Middle frontal gyrus (tissue), 1 donor: Measurements from ENCODE around the gene MACC1.

Experiments used
- DNase-seq: peaks from one replicate; pipeline ENCODE4 v3.0.0-alpha.2; 2015; ENCODE audit warnings: low spot score; ENCODE audit errors: extremely low spot score

MACC1 gene

GRCh38 chr7:20217193-20217948 is at the start of gene MACC1:
MACC1 (minus strand) TSS chr7:20217384; CDS start chr7:20161862, 55,522 bp downstream.
- DNase-seq, result no peak

- no peak for DNase-seq
Observed at GRCh38 chr7:20264623-20265022, 47.4 kb upstream of the MACC1 start.

DNA sequence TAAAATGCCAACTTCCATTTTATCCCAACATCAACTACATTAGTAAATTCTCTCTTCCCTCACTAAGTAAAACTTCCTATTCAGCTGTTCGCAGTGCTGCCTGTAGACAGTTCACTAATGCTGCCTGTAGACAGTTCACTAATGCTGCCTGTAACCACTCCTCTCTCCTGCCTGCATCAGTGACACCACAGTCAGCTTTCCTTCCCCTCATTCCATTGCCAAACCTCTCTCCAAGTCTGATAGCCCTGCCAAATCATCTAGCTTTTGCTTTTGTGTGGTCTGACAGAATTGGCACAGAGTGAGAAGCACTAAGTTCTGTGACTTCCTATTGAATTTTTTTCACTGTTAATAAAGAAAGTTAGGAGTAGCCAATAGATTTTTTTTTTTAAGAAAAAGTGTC is 43.0 kb upstream of the MACC1 start:
- no peak for DNase-seq

- no peak for DNase-seq
Observed at GRCh38 chr7:20257212-20257611, 40.0 kb upstream of the MACC1 start.

GRCh38 chr7:20249920-20250319 is 32.7 kb upstream of the MACC1 start:
- no peak for DNase-seq

- DNase-seq, result no peak
Observed at GRCh38 chr7:20249376-20249775, 32.2 kb upstream of the MACC1 start.

- no peak for DNase-seq
Observed at GRCh38 chr7:20246236-20246635, 29.1 kb upstream of the MACC1 start.

DNA sequence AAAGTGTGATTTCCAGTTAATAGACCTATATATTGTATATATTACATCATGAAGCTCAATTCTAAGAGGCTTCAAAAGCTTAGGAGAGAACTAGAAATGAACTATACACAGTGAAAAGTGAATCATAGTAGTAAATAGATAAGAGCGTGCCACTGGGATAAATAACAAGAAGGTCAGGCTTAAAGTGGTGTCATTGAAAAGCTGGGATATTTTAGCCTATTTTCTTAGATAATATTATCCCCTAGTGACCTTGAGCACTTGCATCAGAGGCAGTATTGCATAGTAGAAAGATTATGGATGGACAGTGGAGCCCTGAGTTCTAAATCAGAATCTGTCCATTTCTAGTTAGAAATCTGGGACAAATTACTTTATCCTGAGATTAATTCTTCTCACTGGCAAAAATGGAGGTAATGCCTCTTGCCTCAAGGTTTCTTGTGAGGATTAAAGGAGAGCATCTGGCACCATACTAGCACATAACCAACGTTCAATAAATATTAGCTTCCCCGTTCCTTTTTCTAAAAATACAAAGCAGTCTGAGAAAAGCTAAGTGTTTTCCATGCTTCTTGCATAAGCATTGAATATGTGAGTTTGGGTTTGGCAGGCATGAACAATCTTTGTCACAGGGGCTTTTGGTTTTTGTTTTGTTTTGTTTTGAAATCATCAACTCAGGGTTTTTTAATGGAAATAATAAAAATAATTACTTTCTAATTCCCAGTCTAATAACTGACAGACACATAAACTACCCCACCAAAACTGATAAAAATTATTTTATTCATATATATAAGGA is 27.3 kb upstream of the MACC1 start:
- no peak for DNase-seq

DNA sequence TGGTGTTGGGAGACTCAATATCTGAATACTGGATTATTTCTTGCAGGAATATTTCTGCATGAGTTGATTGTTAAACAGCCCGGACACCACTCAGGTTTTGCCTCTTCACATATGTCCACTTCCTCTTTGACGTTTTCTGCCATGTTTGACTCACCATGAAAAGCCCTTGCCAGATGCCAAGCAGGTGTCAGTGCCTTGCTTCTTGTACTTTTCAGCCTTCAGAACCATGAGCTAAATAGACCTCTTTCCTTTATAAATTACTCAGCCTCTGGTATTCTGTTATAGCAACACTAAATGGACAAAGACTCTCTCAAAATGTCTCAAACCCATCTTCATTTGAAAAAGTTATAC is 24.7 kb upstream of the MACC1 start:
- no peak for DNase-seq

DNA sequence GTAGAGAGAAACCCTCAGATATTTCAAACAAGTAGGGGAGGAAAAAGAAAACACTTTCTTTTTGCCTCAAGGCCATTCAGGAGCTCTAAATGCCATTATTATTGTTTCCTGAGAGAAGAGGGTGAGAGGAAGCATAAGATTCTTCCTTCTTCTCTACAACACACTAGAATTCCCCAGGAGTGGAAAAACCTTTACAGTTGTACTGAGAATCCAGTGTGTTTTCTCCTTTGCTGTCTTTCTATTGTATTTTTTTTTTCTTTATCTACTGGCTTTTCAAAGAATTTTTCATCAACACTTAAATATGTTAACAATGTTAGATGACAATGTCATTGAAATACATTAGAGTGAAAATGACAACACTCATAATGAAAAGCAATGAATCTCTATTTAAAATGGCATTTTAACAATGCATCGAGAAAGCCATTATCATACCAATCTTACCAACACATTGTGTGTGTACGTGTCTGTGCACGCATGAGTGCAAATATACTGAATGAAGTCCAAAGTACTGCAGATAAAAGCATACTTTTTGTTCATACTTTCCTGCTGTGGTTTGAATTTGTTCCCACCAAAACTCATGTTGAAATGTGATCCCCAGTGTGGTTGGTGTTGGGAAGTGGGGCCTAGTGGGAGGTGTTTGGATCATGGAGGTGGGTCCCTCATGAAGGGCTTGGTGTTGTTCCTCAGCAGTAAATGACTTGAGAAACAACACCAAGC is 24.2 kb upstream of the MACC1 start:
- no peak for DNase-seq

GRCh38 chr7:20240080-20240926 is 23.1 kb upstream of the MACC1 start:
- DNase-seq, result no peak

DNA sequence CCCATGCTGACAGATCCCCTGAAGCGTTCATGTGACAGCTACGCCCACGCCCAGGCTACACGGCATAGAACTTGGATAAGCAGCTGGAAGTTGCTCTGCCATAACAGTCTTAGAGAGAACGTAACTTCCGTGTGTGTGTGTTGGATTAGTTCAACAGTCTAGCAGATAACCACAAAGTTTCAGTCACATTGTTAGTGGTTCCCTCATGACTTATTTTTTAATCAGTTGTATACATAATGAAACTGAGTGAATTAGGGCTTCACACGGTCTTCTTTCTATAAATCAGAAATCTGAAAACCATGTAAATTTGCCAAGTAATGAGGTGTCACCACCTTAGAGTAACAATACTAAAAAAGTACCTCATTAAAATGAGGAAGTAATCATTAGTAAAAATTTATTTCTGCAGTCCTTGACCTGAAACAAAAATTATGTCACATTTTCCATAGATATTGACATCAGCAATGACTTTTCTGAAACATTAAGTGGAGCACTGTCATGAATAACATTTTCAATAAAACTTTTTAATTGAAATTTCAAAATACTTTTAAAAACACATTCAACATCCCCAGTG is 21.7 kb upstream of the MACC1 start:
- DNase-seq, result no peak

GRCh38 chr7:20238194-20238753 is 21.1 kb upstream of the MACC1 start:
- DNase-seq, result no peak

GRCh38 chr7:20237464-20238193 is 20.4 kb upstream of the MACC1 start:
- no peak for DNase-seq

- DNase-seq, result no peak
Observed at GRCh38 chr7:20236790-20237189, 19.6 kb upstream of the MACC1 start.

GRCh38 chr7:20236043-20236442 is 18.9 kb upstream of the MACC1 start:
- no peak for DNase-seq

DNA sequence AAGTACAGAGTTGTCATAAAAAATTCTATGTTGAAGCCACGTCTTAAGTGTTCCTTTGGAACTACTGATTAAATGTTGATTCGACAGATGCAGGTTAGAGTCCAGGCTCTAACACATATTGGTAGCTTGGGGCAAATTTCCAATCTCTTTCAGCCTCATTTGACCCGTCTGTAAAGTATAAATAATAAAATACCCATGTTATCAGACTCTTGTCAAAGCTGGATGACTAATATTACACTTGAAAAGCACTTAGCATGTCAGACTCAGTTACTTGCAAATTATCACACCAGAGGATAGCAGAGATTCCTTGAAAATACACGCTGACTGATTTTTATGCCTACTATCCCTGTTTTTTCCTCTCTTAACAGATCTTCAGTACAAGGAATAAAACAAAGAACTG is 18.1 kb upstream of the MACC1 start:
- DNase-seq, result no peak

GRCh38 chr7:20233362-20233761 is 16.2 kb upstream of the MACC1 start:
- DNase-seq, result no peak

DNA sequence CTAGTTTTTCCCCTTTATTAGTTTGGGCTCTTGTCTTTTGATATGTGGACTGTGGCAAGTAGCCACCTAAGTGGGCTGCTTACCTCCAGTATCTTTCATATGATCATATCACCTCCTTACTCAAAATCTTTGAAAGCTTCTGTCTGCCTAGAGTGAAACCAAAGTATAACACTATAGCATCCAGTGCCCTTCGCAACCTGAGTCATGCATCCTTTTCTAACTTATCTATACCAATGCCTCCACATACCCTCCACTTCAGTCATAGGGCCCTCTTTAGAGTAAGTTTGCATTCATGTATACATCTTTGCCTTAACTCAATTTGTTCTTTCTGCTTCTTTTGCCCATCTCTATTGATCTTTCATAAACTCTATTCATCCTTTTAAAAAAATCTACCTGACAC is 15.7 kb upstream of the MACC1 start:
- no peak for DNase-seq
